GM23338 (cell line): ENCODE measurements around the gene OBSL1.

Experiments used
- CREB1 ChIP-seq: fragments of 250-450 bp; sonication (Bioruptor Pico); IDR thresholded peaks from 2 replicates; pipeline ENCODE4 v1.5.0; 2020; ENCODE audit warnings: low read depth, mild to moderate bottlenecking, moderate library complexity
- CTCF ChIP-seq, 2 experiments: fragments of 200-600 bp in 1 of 2; sonication (generic) in 1 of 2; conservative IDR thresholded peaks; 2 replicates each; pipeline versions ENCODE4 v1.5.1 to v1.6.1; 2016 to 2017; ENCODE audit warnings: antibody characterized with exemption in 2 of 2, low read depth in 2 of 2, mild to moderate bottlenecking in 2 of 2, moderate library complexity in 1 of 2
- ETS1 ChIP-seq: IDR thresholded peaks from 2 replicates; pipeline ENCODE4 v1.6.1; 2016; ENCODE audit warnings: antibody characterized with exemption
- EZH2 ChIP-seq: fragments of 200-600 bp; sonication (generic); IDR thresholded peaks from one replicate; pipeline ENCODE4 v1.8.0; 2017; ENCODE audit warnings: antibody characterized with exemption, mild to moderate bottlenecking, low read depth; ENCODE audit not compliant: unreplicated experiment
- EZH2phosphoT487 ChIP-seq: fragments of 200-600 bp; sonication (generic); IDR thresholded peaks from one replicate; pipeline ENCODE4 v1.8.1; 2018; ENCODE audit warnings: antibody characterized with exemption; ENCODE audit not compliant: unreplicated experiment
- JUNB ChIP-seq: IDR thresholded peaks from one replicate; pipeline ENCODE4 v1.6.1; 2016; ENCODE audit warnings: antibody characterized with exemption; ENCODE audit not compliant: unreplicated experiment
- NANOG ChIP-seq: IDR thresholded peaks from 2 replicates; pipeline ENCODE4 v1.6.1; 2016; ENCODE audit warnings: antibody characterized with exemption, borderline replicate concordance
- POLR2AphosphoS5 ChIP-seq: IDR thresholded peaks from 2 replicates; pipeline ENCODE4 v1.6.1; 2016; ENCODE audit warnings: antibody characterized with exemption, low read depth
- REST ChIP-seq: IDR thresholded peaks from one replicate; pipeline ENCODE4 v1.6.1; 2018; ENCODE audit warnings: antibody characterized with exemption; ENCODE audit not compliant: unreplicated experiment
- STAT1 ChIP-seq: IDR thresholded peaks from one replicate; pipeline ENCODE4 v1.6.1; 2016; ENCODE audit warnings: antibody characterized with exemption; ENCODE audit not compliant: unreplicated experiment
- ZNF114 ChIP-seq: fragments of 250-450 bp; sonication (Bioruptor Pico); IDR thresholded peaks from 2 replicates; pipeline ENCODE4 v1.5.0; 2020; ENCODE audit warnings: mild to moderate bottlenecking, moderate library complexity
- ZNF331 ChIP-seq: fragments of 250-450 bp; sonication (Bioruptor Pico); IDR thresholded peaks from 2 replicates; pipeline ENCODE4 v1.5.0; 2020; ENCODE audit warnings: low read depth, mild to moderate bottlenecking, moderate library complexity
- ZNF462 ChIP-seq: fragments of 250-450 bp; sonication (Bioruptor Pico); IDR thresholded peaks from 2 replicates; pipeline ENCODE4 v1.5.0; 2020; ENCODE audit warnings: mild to moderate bottlenecking, moderate library complexity

GRCh38 chr2:219611306-219611705, 40.0 kb upstream of the OBSL1 start:
- TF ChIP-seq CTCF (conservative IDR thresholded peaks at IDR 0.05; ENCODE audit: low read depth in 2 of 2): no peak
- no peak for TF ChIP-seq STAT1
- no peak for TF ChIP-seq CREB1 (CRISPR knock-in tag)
- TF ChIP-seq JUNB: no peak
- no peak for TF ChIP-seq EZH2
- TF ChIP-seq POLR2AphosphoS5: no peak
- TF ChIP-seq NANOG: no peak
- TF ChIP-seq REST: no peak
- no peak for TF ChIP-seq ZNF114
- no peak for TF ChIP-seq EZH2phosphoT487
- no peak for TF ChIP-seq ZNF331 (CRISPR knock-in tag)
- no peak for TF ChIP-seq ETS1
- no peak for TF ChIP-seq ZNF462
